ENCODE measurements around the gene USP22.
"Not testable (repeated sequence)": the region's sequence is repeated elsewhere in the genome, so short reads cannot be mapped to it uniquely, and the experiment has no call there.

The USP22 gene

GRCh38 chr17:20983359-20983637 lies 59.5 kb downstream of the USP22 start:
- no peak for DNase-seq

- no peak for DNase-seq
These were observed 60.0 kb downstream of the USP22 start for GRCh38 chr17:20982589-20983358.

- no peak for DNase-seq
These were observed 61.5 kb downstream of the USP22 start for GRCh38 chr17:20981046-20981920.

GRCh38 chr17:20979792-20980083 lies 63.1 kb downstream of the USP22 start:
- DNase-seq = no peak

GRCh38 chr17:20979007-20979791 lies 63.6 kb downstream of the USP22 start:
- DNase-seq = not testable (repeated sequence)

- not testable (repeated sequence) for DNase-seq
These were observed 65.1 kb downstream of the USP22 start for GRCh38 chr17:20977609-20978253.

- DNase-seq = no peak
These were observed 67.2 kb downstream of the USP22 start for GRCh38 chr17:20975566-20975965.

- no peak for DNase-seq
These were observed 72.5 kb downstream of the USP22 start for GRCh38 chr17:20970329-20970728.

GRCh38 chr17:20968913-20969616 lies 73.7 kb downstream of the USP22 start:
- no peak for DNase-seq

- DNase-seq = no peak
These were observed 75.0 kb downstream of the USP22 start for GRCh38 chr17:20967776-20968175.

- no peak for DNase-seq
These were observed 75.9 kb downstream of the USP22 start for GRCh38 chr17:20966870-20967269.

- no peak for DNase-seq
These were observed 77.3 kb downstream of the USP22 start for GRCh38 chr17:20965492-20965891.

- DNase-seq = no peak
These were observed 81.2 kb downstream of the USP22 start for GRCh38 chr17:20961586-20961985.

- no peak for DNase-seq
These were observed 81.9 kb downstream of the USP22 start for GRCh38 chr17:20960871-20961270.

GRCh38 chr17:20955427-20956323 lies 87.1 kb downstream of the USP22 start:
- no peak for DNase-seq

GRCh38 chr17:20954794-20955193 lies 88.0 kb downstream of the USP22 start:
- no peak for DNase-seq

GRCh38 chr17:20952183-20952582 lies 90.6 kb downstream of the USP22 start:
- DNase-seq = peak; percentile 29
